Progenitor cell of endocrine pancreas (in vitro differentiated cells): ENCODE results near the gene FGD6. TPM values are rescaled to one million over a fixed set of nuclear protein-coding genes. Genes with fewer than 3 reads are reported as not detected.
A peak's percentile ranks its signal among the peaks of the same experiment; 100 is the strongest.

Experiments used
- DNase-seq: peaks from one replicate; pipeline ENCODE4 v3.0.0; 2021; ENCODE audit warnings: low spot score; ENCODE audit not compliant: unreplicated experiment
- H3K27ac Mint-ChIP-seq: 2 replicates; pipeline ENCODE4 v1.8.0; 2021; ENCODE audit warnings: mild to moderate bottlenecking, moderate library complexity, mixed read lengths
- H3K27me3 Mint-ChIP-seq: 2 replicates; pipeline ENCODE4 v1.8.0; 2021; ENCODE audit warnings: mixed read lengths
- H3K36me3 Mint-ChIP-seq: 2 replicates; pipeline ENCODE4 v1.8.0; 2022; ENCODE audit warnings: mixed read lengths; ENCODE audit not compliant: insufficient read depth
- H3K4me1 Mint-ChIP-seq: 2 replicates; pipeline ENCODE4 v1.8.0; 2021; ENCODE audit warnings: low read depth, mixed read lengths
- H3K4me3 Mint-ChIP-seq: 2 replicates; pipeline ENCODE4 v1.8.0; 2021; ENCODE audit warnings: low read depth, mild to moderate bottlenecking, moderate library complexity, mixed read lengths
- H3K9me3 Mint-ChIP-seq: 2 replicates; pipeline ENCODE4 v1.8.0; 2021; ENCODE audit warnings: low read depth, mixed read lengths
- CTCF ChIP-seq: fragments of 200-600 bp; sonication (generic); IDR thresholded peaks from one replicate; pipeline ENCODE4 v1.5.0; 2021; ENCODE audit warnings: antibody characterized with exemption, mild to moderate bottlenecking; ENCODE audit not compliant: unreplicated experiment
- total RNA-seq: library from RNA; stranded (reverse); gene quantifications from 2 replicates; pipeline ENCODE4 v1.2.1, GENCODE V29; 2021

FGD6 gene
- total RNA-seq, 1 donor from 2014 or later = 68.2 TPM

GRCh38 chr12:95259368-95259767, 42.1 kb upstream of the FGD6 start:
- DNase-seq = no peak
- no peaks in the 10 kb centered on the region for H3K9me3 Mint-ChIP-seq
- no peak for TF ChIP-seq CTCF
- H3K4me3 Mint-ChIP-seq = no peak overlapping the region
- peaks cover 35% of the 10 kb centered on the region for H3K36me3 Mint-ChIP-seq
- no peaks in the 10 kb centered on the region for H3K4me1 Mint-ChIP-seq
- no peaks in the 10 kb centered on the region for H3K27me3 Mint-ChIP-seq
- no peak overlapping the region for H3K27ac Mint-ChIP-seq

GRCh38 chr12:95258803-95259202, 41.5 kb upstream of the FGD6 start:
- Mint-ChIP-seq H3K27ac (peak overlapping the region; percentile 44), H3K4me3 (no peak overlapping the region), H3K4me1 (no peaks in the 10 kb centered on the region), H3K27me3 (no peaks in the 10 kb centered on the region), H3K36me3 (peaks cover 33% of the 10 kb centered on the region), H3K9me3 (no peaks in the 10 kb centered on the region)
- no peak for TF ChIP-seq CTCF
- no peak for DNase-seq

- peaks cover 36% of the 10 kb centered on the region for H3K36me3 Mint-ChIP-seq
These were observed 40.9 kb upstream of the FGD6 start for GRCh38 chr12:95258151-95258550.

GRCh38 chr12:95257541-95257940, 40.3 kb upstream of the FGD6 start:
- Mint-ChIP-seq H3K27me3 (no peaks in the 10 kb centered on the region), H3K36me3 (peaks cover 33% of the 10 kb centered on the region), H3K4me3 (no peak overlapping the region), H3K9me3 (no peaks in the 10 kb centered on the region), H3K27ac (no peak overlapping the region), H3K4me1 (no peaks in the 10 kb centered on the region)
- TF ChIP-seq CTCF = no peak
- no peak for DNase-seq

More at GRCh38 chr12:95258151-95258550, 40.9 kb upstream of the FGD6 start:
- Mint-ChIP-seq H3K27ac (no peak overlapping the region), H3K4me1 (no peaks in the 10 kb centered on the region), H3K9me3 (no peaks in the 10 kb centered on the region), H3K27me3 (no peaks in the 10 kb centered on the region), H3K4me3 (no peak overlapping the region)
- DNase-seq = no peak
- TF ChIP-seq CTCF = no peak

- no peaks in the 10 kb centered on the region for H3K9me3 Mint-ChIP-seq
- H3K27me3 Mint-ChIP-seq = no peaks in the 10 kb centered on the region
- H3K27ac Mint-ChIP-seq = no peak overlapping the region
- H3K4me3 Mint-ChIP-seq = no peak overlapping the region
- TF ChIP-seq CTCF = no peak
- H3K36me3 Mint-ChIP-seq = peaks cover 38% of the 10 kb centered on the region
- DNase-seq = no peak
- peaks cover 8% of the 10 kb centered on the region for H3K4me1 Mint-ChIP-seq
These were observed 36.1 kb upstream of the FGD6 start for GRCh38 chr12:95253386-95253785.
